Stimulated activated CD8-positive, alpha-beta memory T cell treated with anti-CD3 and anti-CD28 coated beads, Interleukin-12 subunit alpha, Interleukin-12 subunit beta, amount 100 ng/mL, for 24 hours (primary cell): ENCODE data around the gene ZKSCAN8.

ENCODE experiments used
- DNase-seq: peaks from one replicate; pipeline ENCODE4 v3.0.0-alpha.2; 2020; ENCODE audit errors: extremely low read depth

Gene ZKSCAN8

DNA sequence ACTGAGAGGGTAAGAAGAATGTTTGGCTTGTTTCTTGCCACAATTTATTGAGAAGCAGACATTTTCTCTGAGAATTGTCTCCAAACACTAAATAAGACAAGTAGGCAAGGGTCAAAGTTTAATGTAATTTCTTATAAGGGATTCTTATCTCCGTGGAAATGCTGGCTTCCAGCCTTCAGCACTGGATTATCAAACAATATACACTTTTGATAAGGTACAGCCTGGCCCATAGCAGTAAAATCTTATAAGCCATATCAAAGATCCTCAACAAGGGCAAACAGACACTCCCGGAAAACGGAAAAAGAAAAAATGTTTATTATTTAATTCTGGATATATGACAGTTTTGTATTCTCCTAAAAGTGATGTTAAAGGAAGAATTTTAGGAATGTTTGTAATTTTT, 64.8 kb downstream of the ZKSCAN8 start:
- DNase-seq: no peak

GRCh38 chr6:28206928-28207509, 65.3 kb downstream of the ZKSCAN8 start:
- no peak for DNase-seq

GRCh38 chr6:28207510-28208110, 65.9 kb downstream of the ZKSCAN8 start:
- no peak for DNase-seq

GRCh38 chr6:28208111-28208659, 66.5 kb downstream of the ZKSCAN8 start:
- no peak for DNase-seq
